ENCODE data around the gene SLC4A1AP. TPM values are rescaled to one million over a fixed set of nuclear protein-coding genes. Genes with fewer than 3 reads are reported as not detected.

SLC4A1AP gene
- total RNA-seq, 2 donors from 2014 or later, result 16.1 to 17.1 TPM

GRCh38 chr2:27634291-27634690, 29.4 kb upstream of the SLC4A1AP start:
- H3K9ac ChIP-seq (ENCODE audit: low read depth in 2 of 2, low read length in 2 of 2), result no peak overlapping the region
- peaks cover 6% of the 10 kb centered on the region for H3K4me1 ChIP-seq
- H3K9me3 ChIP-seq, result no peaks in the 10 kb centered on the region
- H3K4me3 ChIP-seq, result no peak overlapping the region
- H3K27ac ChIP-seq, result no peak overlapping the region
- no peak for DNase-seq
- intact Hi-C loops (cut with DNase I), result no loop called here
- TF ChIP-seq, protein P1, sequence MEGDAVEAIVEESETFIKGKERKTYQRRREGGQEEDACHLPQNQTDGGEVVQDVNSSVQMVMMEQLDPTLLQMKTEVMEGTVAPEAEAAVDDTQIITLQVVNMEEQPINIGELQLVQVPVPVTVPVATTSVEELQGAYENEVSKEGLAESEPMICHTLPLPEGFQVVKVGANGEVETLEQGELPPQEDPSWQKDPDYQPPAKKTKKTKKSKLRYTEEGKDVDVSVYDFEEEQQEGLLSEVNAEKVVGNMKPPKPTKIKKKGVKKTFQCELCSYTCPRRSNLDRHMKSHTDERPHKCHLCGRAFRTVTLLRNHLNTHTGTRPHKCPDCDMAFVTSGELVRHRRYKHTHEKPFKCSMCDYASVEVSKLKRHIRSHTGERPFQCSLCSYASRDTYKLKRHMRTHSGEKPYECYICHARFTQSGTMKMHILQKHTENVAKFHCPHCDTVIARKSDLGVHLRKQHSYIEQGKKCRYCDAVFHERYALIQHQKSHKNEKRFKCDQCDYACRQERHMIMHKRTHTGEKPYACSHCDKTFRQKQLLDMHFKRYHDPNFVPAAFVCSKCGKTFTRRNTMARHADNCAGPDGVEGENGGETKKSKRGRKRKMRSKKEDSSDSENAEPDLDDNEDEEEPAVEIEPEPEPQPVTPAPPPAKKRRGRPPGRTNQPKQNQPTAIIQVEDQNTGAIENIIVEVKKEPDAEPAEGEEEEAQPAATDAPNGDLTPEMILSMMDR (IDR thresholded peaks at IDR 0.05), result no peak
- H3K36me3 ChIP-seq, result peaks cover 6% of the 10 kb centered on the region
- no peaks in the 10 kb centered on the region for H3K27me3 ChIP-seq

DNA sequence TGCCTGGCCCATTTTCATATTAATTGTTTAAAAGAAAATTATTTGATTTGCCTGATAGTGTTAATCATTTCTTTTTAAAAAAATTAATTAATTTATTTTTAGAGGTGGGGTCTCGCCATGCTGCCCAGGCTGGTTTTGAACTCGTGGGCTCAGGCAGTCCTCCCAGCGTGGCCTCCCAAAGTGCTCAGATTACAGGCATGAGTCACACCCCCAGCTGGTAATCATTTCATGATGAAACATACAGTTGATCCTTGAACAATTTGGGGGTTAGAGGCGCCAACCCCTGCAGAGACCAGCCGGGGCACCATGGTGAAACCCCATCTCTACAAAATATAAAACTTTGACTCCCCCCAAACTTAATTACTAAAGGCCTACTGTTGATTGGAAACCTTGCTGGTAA, 26.9 kb upstream of the SLC4A1AP start:
- no peak overlapping the region for H3K27ac ChIP-seq

GRCh38 chr2:27638037-27638637, 25.6 kb upstream of the SLC4A1AP start:
- H3K4me1 ChIP-seq, result no peaks in the 10 kb centered on the region
- H3K4me3 ChIP-seq, result no peak overlapping the region
- no peak for DNase-seq
- no peaks in the 10 kb centered on the region for H3K9me3 ChIP-seq
- H3K27ac ChIP-seq, result no peak overlapping the region
- no peak overlapping the region for H3K9ac ChIP-seq (ENCODE audit: low read depth in 2 of 2, low read length in 2 of 2)
- TF ChIP-seq, protein P1 (IDR thresholded peaks at IDR 0.05), result no peak
- no peaks in the 10 kb centered on the region for H3K27me3 ChIP-seq
- no peaks in the 10 kb centered on the region for H3K36me3 ChIP-seq
- intact Hi-C loops (cut with DNase I), result no loop called here

More for the DNA sequence above, 26.9 kb upstream of the SLC4A1AP start:
- Histone ChIP-seq H3K27me3 (no peaks in the 10 kb centered on the region), H3K9me3 (no peaks in the 10 kb centered on the region), H3K4me3 (no peak overlapping the region), H3K4me1 (no peaks in the 10 kb centered on the region), H3K9ac (ENCODE audit: low read depth in 2 of 2, low read length in 2 of 2) (no peak overlapping the region), H3K36me3 (peaks cover 6% of the 10 kb centered on the region)
- DNase-seq, result no peak
- TF ChIP-seq, protein P1 (IDR thresholded peaks at IDR 0.05), result no peak
- intact Hi-C loops (cut with DNase I), result no loop called here

GRCh38 chr2:27638709-27639108, 25.0 kb upstream of the SLC4A1AP start:
- intact Hi-C loops (cut with DNase I), result no loop called here
- no peak overlapping the region for H3K9ac ChIP-seq (ENCODE audit: low read depth in 2 of 2, low read length in 2 of 2)
- H3K4me3 ChIP-seq, result no peak overlapping the region
- no peaks in the 10 kb centered on the region for H3K27me3 ChIP-seq
- no peaks in the 10 kb centered on the region for H3K9me3 ChIP-seq
- H3K4me1 ChIP-seq, result no peaks in the 10 kb centered on the region
- no peaks in the 10 kb centered on the region for H3K36me3 ChIP-seq
- TF ChIP-seq, protein P1 (IDR thresholded peaks at IDR 0.05), result no peak
- H3K27ac ChIP-seq, result no peak overlapping the region
- no peak for DNase-seq

DNA sequence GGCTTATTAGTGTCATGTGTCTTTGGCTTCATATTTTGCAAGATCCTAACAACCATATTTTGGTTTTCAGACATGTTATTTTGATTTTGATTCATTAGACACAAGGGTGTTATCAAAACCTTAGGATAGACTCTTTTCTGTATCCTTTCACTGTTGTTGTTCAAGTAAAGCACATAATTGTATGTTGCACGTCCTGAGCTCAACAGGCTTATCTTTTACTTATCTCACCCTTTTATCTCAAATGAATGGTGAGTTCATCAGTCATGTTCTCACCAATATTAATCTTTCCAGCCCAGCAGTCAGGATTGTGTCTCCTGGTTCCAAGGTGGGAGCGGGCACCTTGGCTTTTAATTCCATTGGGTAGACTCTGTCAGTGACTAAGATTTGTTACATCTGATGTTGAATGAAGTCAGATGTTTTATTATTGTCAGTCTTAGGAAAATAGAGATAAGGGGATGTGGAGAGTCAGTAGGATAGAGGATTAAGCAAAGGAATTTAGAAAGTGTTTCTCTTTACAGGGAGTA, 22.9 kb upstream of the SLC4A1AP start:
- no peaks in the 10 kb centered on the region for H3K36me3 ChIP-seq
- H3K9me3 ChIP-seq, result no peaks in the 10 kb centered on the region
- no peak overlapping the region for H3K27ac ChIP-seq
- intact Hi-C loops (cut with DNase I), result no loop called here
- TF ChIP-seq, protein P1 (IDR thresholded peaks at IDR 0.05), result no peak
- no peak overlapping the region for H3K4me3 ChIP-seq
- no peaks in the 10 kb centered on the region for H3K27me3 ChIP-seq
- H3K4me1 ChIP-seq, result no peaks in the 10 kb centered on the region
- DNase-seq, result no peak
- no peak overlapping the region for H3K9ac ChIP-seq (ENCODE audit: low read depth in 2 of 2, low read length in 2 of 2)

Measured in colonic mucosa (tissue), 4 donors.